Measurements from ENCODE around the gene ZMYM4.

GRCh38 chr1:35390600-35391494 is 122.3 kb downstream of the ZMYM4 start:
- TF ChIP-seq CTCF (IDR thresholded peaks at IDR 0.05) (no peak), EZH2phosphoT487 (IDR thresholded peaks at IDR 0.05; ENCODE audit: borderline replicate concordance, low read depth) (no peak), EP300 (IDR thresholded peaks at IDR 0.05; ENCODE audit: borderline replicate concordance in 1 of 2, low read depth in 1 of 2, low read length in 1 of 2) (no peak), MXI1 (IDR thresholded peaks at IDR 0.05; ENCODE audit: low read depth, low read length) (no peak), ZBTB33 (IDR thresholded peaks at IDR 0.05; ENCODE audit: borderline replicate concordance, low read depth) (no peak), YY1 (IDR thresholded peaks at IDR 0.05; ENCODE audit: low read depth) (no peak), SIN3A (IDR thresholded peaks at IDR 0.05; ENCODE audit: borderline replicate concordance, low read depth, low read length) (no peak), RFX5 (IDR thresholded peaks at IDR 0.05; ENCODE audit: low read length) (no peak), TAF1 (IDR thresholded peaks at IDR 0.05; ENCODE audit: borderline replicate concordance, low read depth, low read length) (no peak)
- TF ChIP-seq, protein P1, sequence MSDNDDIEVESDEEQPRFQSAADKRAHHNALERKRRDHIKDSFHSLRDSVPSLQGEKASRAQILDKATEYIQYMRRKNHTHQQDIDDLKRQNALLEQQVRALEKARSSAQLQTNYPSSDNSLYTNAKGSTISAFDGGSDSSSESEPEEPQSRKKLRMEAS (IDR thresholded peaks at IDR 0.05; ENCODE audit: low read depth) = no peak
- TF ChIP-seq, protein P2, sequence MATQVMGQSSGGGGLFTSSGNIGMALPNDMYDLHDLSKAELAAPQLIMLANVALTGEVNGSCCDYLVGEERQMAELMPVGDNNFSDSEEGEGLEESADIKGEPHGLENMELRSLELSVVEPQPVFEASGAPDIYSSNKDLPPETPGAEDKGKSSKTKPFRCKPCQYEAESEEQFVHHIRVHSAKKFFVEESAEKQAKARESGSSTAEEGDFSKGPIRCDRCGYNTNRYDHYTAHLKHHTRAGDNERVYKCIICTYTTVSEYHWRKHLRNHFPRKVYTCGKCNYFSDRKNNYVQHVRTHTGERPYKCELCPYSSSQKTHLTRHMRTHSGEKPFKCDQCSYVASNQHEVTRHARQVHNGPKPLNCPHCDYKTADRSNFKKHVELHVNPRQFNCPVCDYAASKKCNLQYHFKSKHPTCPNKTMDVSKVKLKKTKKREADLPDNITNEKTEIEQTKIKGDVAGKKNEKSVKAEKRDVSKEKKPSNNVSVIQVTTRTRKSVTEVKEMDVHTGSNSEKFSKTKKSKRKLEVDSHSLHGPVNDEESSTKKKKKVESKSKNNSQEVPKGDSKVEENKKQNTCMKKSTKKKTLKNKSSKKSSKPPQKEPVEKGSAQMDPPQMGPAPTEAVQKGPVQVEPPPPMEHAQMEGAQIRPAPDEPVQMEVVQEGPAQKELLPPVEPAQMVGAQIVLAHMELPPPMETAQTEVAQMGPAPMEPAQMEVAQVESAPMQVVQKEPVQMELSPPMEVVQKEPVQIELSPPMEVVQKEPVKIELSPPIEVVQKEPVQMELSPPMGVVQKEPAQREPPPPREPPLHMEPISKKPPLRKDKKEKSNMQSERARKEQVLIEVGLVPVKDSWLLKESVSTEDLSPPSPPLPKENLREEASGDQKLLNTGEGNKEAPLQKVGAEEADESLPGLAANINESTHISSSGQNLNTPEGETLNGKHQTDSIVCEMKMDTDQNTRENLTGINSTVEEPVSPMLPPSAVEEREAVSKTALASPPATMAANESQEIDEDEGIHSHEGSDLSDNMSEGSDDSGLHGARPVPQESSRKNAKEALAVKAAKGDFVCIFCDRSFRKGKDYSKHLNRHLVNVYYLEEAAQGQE (IDR thresholded peaks at IDR 0.05; ENCODE audit: low read depth, low read length) = no peak
